ENCODE data around the gene MRPS7. TPM values are rescaled to one million over a fixed set of nuclear protein-coding genes. Genes with fewer than 3 reads are reported as not detected.

MRPS7 gene
- total RNA-seq, 1 experiment from 2014 or later = 103 TPM

DNA sequence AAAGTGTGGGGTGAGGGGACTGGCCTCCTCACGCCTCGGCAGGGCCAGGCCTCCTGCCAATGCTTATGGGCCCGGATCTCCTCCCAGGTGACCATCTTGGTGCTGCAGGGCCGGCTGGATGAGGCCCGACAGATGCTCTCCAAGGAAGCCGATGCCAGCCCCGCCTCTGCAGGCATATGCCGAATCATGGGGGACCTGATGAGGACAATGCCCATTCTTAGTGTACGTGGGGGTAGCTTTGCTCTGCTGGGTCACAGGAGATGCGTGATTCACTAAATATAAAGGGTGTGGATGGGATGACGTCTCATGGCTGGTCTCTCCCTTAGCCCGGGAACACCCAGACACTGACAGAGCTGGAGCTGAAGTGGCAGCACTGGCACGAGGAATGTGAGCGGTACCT is 36.7 kb upstream of the MRPS7 start:
- no peak for DNase-seq (ENCODE audit: low spot score)
- TF ChIP-seq EZH2 (IDR thresholded peaks at IDR 0.05; ENCODE audit: borderline replicate concordance, low read depth, low read length, poor library complexity, severe bottlenecking) (no peak), CTCF (conservative IDR thresholded peaks at IDR 0.05; ENCODE audit: low read depth, low read length) (no peak)
- no peak overlapping the region for H3K4me3 ChIP-seq (ENCODE audit: low read depth, low read length, poor library complexity, severe bottlenecking)
- no peaks in the 10 kb centered on the region for H3K27me3 ChIP-seq (replicated peaks; ENCODE audit: insufficient read depth, low read depth, low read length, poor library complexity)
- POLR2A ChIA-PET (ENCODE audit: low non-redundant PET) = no interaction called here
- peaks cover 64% of the 10 kb centered on the region for H3K36me3 ChIP-seq (ENCODE audit: insufficient read depth, low read length, poor library complexity, severe bottlenecking)
- CTCF ChIA-PET = interaction anchor here (0.6 kb wide), 1 partner anchor 1186 kb away, joined by 3 read pairs; no protein-coding TSS in a partner anchor
- intact Hi-C loops (cut with micrococcal nuclease; ENCODE audit: unreplicated experiment) = no loop called here
- BruUV-seq (replicated peaks) = no TSS peak
- H3K4me1 ChIP-seq (ENCODE audit: insufficient read depth, low read length, poor library complexity, severe bottlenecking) = no peaks in the 10 kb centered on the region
- no peaks in the 10 kb centered on the region for H3K9me3 ChIP-seq (ENCODE audit: low read depth, low read length, poor library complexity, severe bottlenecking)
- H3K27ac ChIP-seq (ENCODE audit: low read depth, low read length, poor library complexity, severe bottlenecking) = no peak overlapping the region

DNA sequence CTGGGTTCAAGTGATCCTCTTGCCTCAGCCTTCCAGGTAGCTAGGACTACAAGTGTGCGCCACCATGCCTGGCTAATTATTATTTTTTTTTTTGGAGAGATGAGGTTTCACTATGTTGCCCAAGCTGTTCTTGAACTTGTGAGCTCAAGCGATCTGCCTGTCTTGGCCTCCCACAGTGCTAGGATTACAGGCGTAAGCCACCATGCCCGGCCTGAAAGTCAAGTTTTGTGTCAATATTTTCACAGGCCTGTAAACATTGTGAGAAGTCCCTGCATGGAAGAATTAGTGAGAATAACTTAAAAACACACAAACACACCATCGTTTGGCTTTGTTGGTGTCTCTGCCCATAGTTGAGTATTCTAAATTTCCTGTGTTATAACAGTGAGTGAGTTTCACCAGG is 34.0 kb upstream of the MRPS7 start:
- H3K27ac ChIP-seq (ENCODE audit: low read depth, low read length, poor library complexity, severe bottlenecking) = no peak overlapping the region
- ChIA-PET POLR2A (ENCODE audit: low non-redundant PET) (interaction anchor here (0.6 kb wide), 1 partner anchor 354 kb away, joined by 3 read pairs; no protein-coding TSS in a partner anchor), CTCF (no interaction called here)
- H3K4me1 ChIP-seq (ENCODE audit: insufficient read depth, low read length, poor library complexity, severe bottlenecking) = no peaks in the 10 kb centered on the region
- no peak overlapping the region for H3K4me3 ChIP-seq (ENCODE audit: low read depth, low read length, poor library complexity, severe bottlenecking)
- no peak for DNase-seq (ENCODE audit: low spot score)
- no peaks in the 10 kb centered on the region for H3K27me3 ChIP-seq (replicated peaks; ENCODE audit: insufficient read depth, low read depth, low read length, poor library complexity)
- peaks cover 75% of the 10 kb centered on the region for H3K36me3 ChIP-seq (ENCODE audit: insufficient read depth, low read length, poor library complexity, severe bottlenecking)
- no peak for TF ChIP-seq EZH2 (IDR thresholded peaks at IDR 0.05; ENCODE audit: borderline replicate concordance, low read depth, low read length, poor library complexity, severe bottlenecking)
- no peak for TF ChIP-seq CTCF (conservative IDR thresholded peaks at IDR 0.05; ENCODE audit: low read depth, low read length)
- BruUV-seq (replicated peaks) = no TSS peak
- H3K9me3 ChIP-seq (ENCODE audit: low read depth, low read length, poor library complexity, severe bottlenecking) = no peaks in the 10 kb centered on the region
- intact Hi-C loops (cut with micrococcal nuclease; ENCODE audit: unreplicated experiment) = no loop called here

GRCh38 chr17:75228305-75228704 is 33.4 kb upstream of the MRPS7 start:
- intact Hi-C loops (cut with micrococcal nuclease; ENCODE audit: unreplicated experiment) = no loop called here
- no peak overlapping the region for H3K4me3 ChIP-seq (ENCODE audit: low read depth, low read length, poor library complexity, severe bottlenecking)
- peak overlapping the region; percentile 24 for H3K27ac ChIP-seq (ENCODE audit: low read depth, low read length, poor library complexity, severe bottlenecking)
- H3K4me1 ChIP-seq (ENCODE audit: insufficient read depth, low read length, poor library complexity, severe bottlenecking) = no peaks in the 10 kb centered on the region
- H3K9me3 ChIP-seq (ENCODE audit: low read depth, low read length, poor library complexity, severe bottlenecking) = no peaks in the 10 kb centered on the region
- peaks cover 81% of the 10 kb centered on the region for H3K36me3 ChIP-seq (ENCODE audit: insufficient read depth, low read length, poor library complexity, severe bottlenecking)
- H3K27me3 ChIP-seq (replicated peaks; ENCODE audit: insufficient read depth, low read depth, low read length, poor library complexity) = no peaks in the 10 kb centered on the region
- TF ChIP-seq EZH2 (IDR thresholded peaks at IDR 0.05; ENCODE audit: borderline replicate concordance, low read depth, low read length, poor library complexity, severe bottlenecking) (no peak), CTCF (conservative IDR thresholded peaks at IDR 0.05; ENCODE audit: low read depth, low read length) (no peak)
- no peak for DNase-seq (ENCODE audit: low spot score)
- CTCF ChIA-PET = no interaction called here
- TSS peak; percentile 14 for BruUV-seq (replicated peaks)
- POLR2A ChIA-PET (ENCODE audit: low non-redundant PET) = interaction anchor here (0.6 kb wide), 1 partner anchor 355 kb away, joined by 3 read pairs; no protein-coding TSS in a partner anchor

Measured in A673 (cell line).